K562 (cell line): ENCODE results near the gene LPAR3. TPM values are rescaled to one million over a fixed set of nuclear protein-coding genes. Genes with fewer than 3 reads are reported as not detected.
A peak's percentile ranks its signal among the peaks of the same experiment; 100 is the strongest.

Experiments used
- CREB1 ChIP-seq, 2 experiments: sonication (generic) in 1 of 2; formaldehyde crosslinking in 1 of 2; IDR thresholded peaks; 2 replicates each; pipeline versions ENCODE4 v1.6.1 to v1.8.0; 2012 to 2022; ENCODE audit warnings: inconsistent platforms in 1 of 2, mild to moderate bottlenecking in 1 of 2, missing genetic modification reagents in 1 of 2, moderate library complexity in 1 of 2
- EHMT2 ChIP-seq: fragments of 450-650 bp; IDR thresholded peaks from 2 replicates; pipeline ENCODE4 v1.6.1; 2018; ENCODE audit warnings: antibody characterized with exemption
- KHSRP ChIP-seq: fragments of 450-650 bp; IDR thresholded peaks from 2 replicates; pipeline ENCODE4 v1.6.1; 2017
- LARP7 ChIP-seq: fragments of 450-650 bp; IDR thresholded peaks from 2 replicates; pipeline ENCODE4 v1.6.1; 2016
- MEIS2 ChIP-seq: fragments of 450-650 bp; IDR thresholded peaks from 2 replicates; pipeline ENCODE4 v1.6.1; 2014; ENCODE audit warnings: mild to moderate bottlenecking; ENCODE audit not compliant: partially characterized antibody
- MYNN ChIP-seq, 2 experiments: sonication (generic); formaldehyde crosslinking in 1 of 2; IDR thresholded peaks; 2 replicates each; pipeline versions ENCODE4 v1.5.0 to v1.6.1; 2016 to 2020; ENCODE audit warnings: antibody characterized with exemption in 1 of 2, missing genetic modification reagents in 1 of 2
- PYGO2 ChIP-seq: fragments of 450-650 bp; IDR thresholded peaks from 2 replicates; pipeline ENCODE4 v1.6.1; 2016; ENCODE audit warnings: mild to moderate bottlenecking, missing genetic modification characterization, moderate library complexity, missing compliant biosample characterization
- RCOR1 ChIP-seq, 2 experiments: IDR thresholded peaks; 2 replicates each; pipeline ENCODE4 v1.6.1; 2012; ENCODE audit warnings: low read depth in 2 of 2, low read length in 2 of 2, borderline replicate concordance in 1 of 2, improper control_type of control experiment in 1 of 2
- SOX6 ChIP-seq: fragments of 450-650 bp; IDR thresholded peaks from 2 replicates; pipeline ENCODE4 v1.6.1; 2014; ENCODE audit warnings: mild to moderate bottlenecking
- TAF9B ChIP-seq: fragments of 450-650 bp; IDR thresholded peaks from 2 replicates; pipeline ENCODE4 v1.6.1; 2018; ENCODE audit warnings: mild to moderate bottlenecking; ENCODE audit not compliant: partially characterized antibody
- TAL1 ChIP-seq: fragments of 450-650 bp; IDR thresholded peaks from 2 replicates; pipeline ENCODE4 v1.6.1; 2016; ENCODE audit warnings: mild to moderate bottlenecking
- THRAP3 ChIP-seq: fragments of 450-650 bp; IDR thresholded peaks from 2 replicates; pipeline ENCODE4 v1.6.1; 2016; ENCODE audit warnings: mild to moderate bottlenecking, inconsistent platforms, borderline replicate concordance
- ZBED1 ChIP-seq: IDR thresholded peaks from 2 replicates; pipeline ENCODE4 v1.6.1; 2014
- ZBTB8A ChIP-seq: fragments of 450-650 bp; IDR thresholded peaks from 2 replicates; pipeline ENCODE4 v1.6.1; 2018; ENCODE audit warnings: mild to moderate bottlenecking, moderate library complexity; ENCODE audit not compliant: partially characterized antibody
- ZNF175 ChIP-seq: fragments of 200-800 bp; sonication (Bioruptor generic); IDR thresholded peaks from 2 replicates; pipeline ENCODE4 v1.6.1; 2016; ENCODE audit warnings: low read depth, mild to moderate bottlenecking, missing genetic modification characterization, missing compliant biosample characterization
- ZNF316 ChIP-seq: fragments of 450-650 bp; IDR thresholded peaks from 2 replicates; pipeline ENCODE4 v1.6.1; 2016
- ZNF324 ChIP-seq: fragments of 250-450 bp; sonication (Bioruptor Pico); IDR thresholded peaks from 2 replicates; pipeline ENCODE4 v1.4.0; 2020; ENCODE audit warnings: mild to moderate bottlenecking
- ZNF766 ChIP-seq: fragments of 200-800 bp; sonication (Bioruptor generic); conservative IDR thresholded peaks from 2 replicates; pipeline ENCODE4 v1.6.1; 2016; ENCODE audit warnings: missing genetic modification characterization, missing compliant biosample characterization
- polyA plus RNA-seq, 8 experiments: library from polyadenylated mRNA; depleted of rRNA in 4 of 8; stranded (reverse) in 5 of 8; unstranded in 3 of 8; fragments of >200 nt; fragmentation: Nextera tagmentation in 2 of 8; fragmentation: Illumina TruSeq in 1 of 8; extraction: Ambion mirVana in 2 of 8; extraction: Trizol in 1 of 8; gene quantifications; 2 replicates each; pipeline versions ENCODE4 v1.2.1 to v1.2.3, GENCODE V29; 2011 to 2014; ENCODE audit warnings: inconsistent platforms in 1 of 8, missing spikeins in 1 of 8
- total RNA-seq, 7 experiments: library from RNA; depleted of rRNA in 6 of 7; stranded (reverse); fragments of >200 nt in 6 of 7; fragmentation: Illumina TruSeq in 2 of 7; extraction: Trizol in 2 of 7; gene quantifications; 2 replicates each; pipeline versions ENCODE4 v1.2.1 to v1.2.3, GENCODE V29; 2011 to 2021; ENCODE audit warnings: low replicate concordance in 1 of 7
- TF ChIP-seq, protein P1 (sequence below): IDR thresholded peaks from 3 replicates; pipeline ENCODE4 v1.6.1; 2011; ENCODE audit warnings: borderline replicate concordance, mild to moderate bottlenecking; ENCODE audit not compliant: insufficient read length, insufficient read depth
- TF ChIP-seq, protein P2 (sequence below), 2 experiments: fragments of 450-650 bp; formaldehyde crosslinking in 1 of 2; IDR thresholded peaks; 2 replicates each; pipeline versions ENCODE4 v1.4.0 to v1.6.1; 2014 to 2020; ENCODE audit warnings: mild to moderate bottlenecking in 2 of 2, borderline replicate concordance in 1 of 2, low read depth in 1 of 2

Gene LPAR3
- total and polyA plus RNA-seq, 9 of the 15 experiments (the other 6 are each of a cell fraction or from before 2014, with no cell fraction given) = 0.11 TPM; not detected in 8

DNA sequence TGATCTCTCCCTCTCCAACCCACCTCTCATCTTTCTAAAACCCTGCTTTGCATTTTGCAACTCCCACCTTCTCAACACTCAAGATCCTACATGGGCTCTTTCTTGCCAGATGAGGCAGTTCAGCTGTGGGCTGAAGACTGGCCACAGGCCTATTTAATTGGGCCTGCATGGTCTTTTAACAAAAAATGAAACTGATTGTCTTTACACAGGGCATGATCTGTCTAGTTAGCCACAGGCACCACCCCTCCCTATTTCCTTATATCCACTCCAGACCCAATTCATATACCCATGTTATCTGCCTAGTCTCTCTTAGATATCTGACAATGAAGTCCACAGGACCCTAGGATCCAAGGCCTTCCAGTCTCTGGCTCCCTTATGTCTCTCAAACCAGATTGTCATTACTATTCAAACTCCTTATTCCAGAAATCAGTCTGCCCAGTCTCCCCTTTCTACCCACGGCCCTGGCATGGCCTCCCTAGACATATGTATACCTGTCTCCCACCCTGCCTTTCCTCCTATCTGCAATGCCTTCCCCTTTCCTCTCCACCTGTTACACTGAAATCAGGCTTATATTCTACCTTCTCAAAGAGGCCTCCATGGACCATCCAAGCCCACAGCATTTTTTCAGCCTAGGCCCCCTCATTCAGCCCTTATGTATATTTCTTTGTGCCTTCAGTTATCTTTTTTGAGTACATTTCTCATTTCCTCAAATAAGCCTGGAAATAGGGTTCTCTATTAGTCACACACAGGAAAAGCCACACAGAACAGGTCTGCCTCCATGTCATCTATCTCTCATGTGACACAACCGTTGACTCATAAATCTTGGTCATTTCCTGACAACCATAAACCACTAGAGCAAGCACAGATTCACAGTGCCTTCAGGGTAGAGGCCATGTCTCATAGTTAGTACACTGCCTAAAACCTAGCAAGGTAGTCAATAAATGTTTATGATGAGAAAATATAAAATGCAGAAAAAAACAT lies 39.0 kb downstream of the LPAR3 start (continued):
- TF ChIP-seq TAF9B (no peak), ZBTB8A (no peak), LARP7 (no peak), SOX6 (no peak), MYNN (IDR thresholded peaks at IDR 0.05) (no peak), MYNN (CRISPR knock-in tag; IDR thresholded peaks at IDR 0.05) (no peak), ZNF175 (CRISPR knock-in tag) (peak; percentile 83), ZBED1 (no peak), RCOR1 (IDR thresholded peaks at IDR 0.05; ENCODE audit: borderline replicate concordance in 1 of 2, low read depth in 2 of 2, low read length in 2 of 2) (peak in 1 of 2 experiments; percentile 93; a peak in 2 of 4 replicates), ZNF324 (no peak), ZNF316 (no peak), TAL1 (no peak), THRAP3 (no peak), KHSRP (no peak), EHMT2 (no peak), PYGO2 (tag) (no peak), CREB1 (IDR thresholded peaks at IDR 0.05) (no peak), CREB1 (CRISPR knock-in tag; IDR thresholded peaks at IDR 0.05) (no peak), ZNF766 (CRISPR knock-in tag) (no peak), MEIS2 (peak; percentile 97)
- TF ChIP-seq, protein P1, sequence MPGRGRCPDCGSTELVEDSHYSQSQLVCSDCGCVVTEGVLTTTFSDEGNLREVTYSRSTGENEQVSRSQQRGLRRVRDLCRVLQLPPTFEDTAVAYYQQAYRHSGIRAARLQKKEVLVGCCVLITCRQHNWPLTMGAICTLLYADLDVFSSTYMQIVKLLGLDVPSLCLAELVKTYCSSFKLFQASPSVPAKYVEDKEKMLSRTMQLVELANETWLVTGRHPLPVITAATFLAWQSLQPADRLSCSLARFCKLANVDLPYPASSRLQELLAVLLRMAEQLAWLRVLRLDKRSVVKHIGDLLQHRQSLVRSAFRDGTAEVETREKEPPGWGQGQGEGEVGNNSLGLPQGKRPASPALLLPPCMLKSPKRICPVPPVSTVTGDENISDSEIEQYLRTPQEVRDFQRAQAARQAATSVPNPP = no peak
- TF ChIP-seq, protein P2, sequence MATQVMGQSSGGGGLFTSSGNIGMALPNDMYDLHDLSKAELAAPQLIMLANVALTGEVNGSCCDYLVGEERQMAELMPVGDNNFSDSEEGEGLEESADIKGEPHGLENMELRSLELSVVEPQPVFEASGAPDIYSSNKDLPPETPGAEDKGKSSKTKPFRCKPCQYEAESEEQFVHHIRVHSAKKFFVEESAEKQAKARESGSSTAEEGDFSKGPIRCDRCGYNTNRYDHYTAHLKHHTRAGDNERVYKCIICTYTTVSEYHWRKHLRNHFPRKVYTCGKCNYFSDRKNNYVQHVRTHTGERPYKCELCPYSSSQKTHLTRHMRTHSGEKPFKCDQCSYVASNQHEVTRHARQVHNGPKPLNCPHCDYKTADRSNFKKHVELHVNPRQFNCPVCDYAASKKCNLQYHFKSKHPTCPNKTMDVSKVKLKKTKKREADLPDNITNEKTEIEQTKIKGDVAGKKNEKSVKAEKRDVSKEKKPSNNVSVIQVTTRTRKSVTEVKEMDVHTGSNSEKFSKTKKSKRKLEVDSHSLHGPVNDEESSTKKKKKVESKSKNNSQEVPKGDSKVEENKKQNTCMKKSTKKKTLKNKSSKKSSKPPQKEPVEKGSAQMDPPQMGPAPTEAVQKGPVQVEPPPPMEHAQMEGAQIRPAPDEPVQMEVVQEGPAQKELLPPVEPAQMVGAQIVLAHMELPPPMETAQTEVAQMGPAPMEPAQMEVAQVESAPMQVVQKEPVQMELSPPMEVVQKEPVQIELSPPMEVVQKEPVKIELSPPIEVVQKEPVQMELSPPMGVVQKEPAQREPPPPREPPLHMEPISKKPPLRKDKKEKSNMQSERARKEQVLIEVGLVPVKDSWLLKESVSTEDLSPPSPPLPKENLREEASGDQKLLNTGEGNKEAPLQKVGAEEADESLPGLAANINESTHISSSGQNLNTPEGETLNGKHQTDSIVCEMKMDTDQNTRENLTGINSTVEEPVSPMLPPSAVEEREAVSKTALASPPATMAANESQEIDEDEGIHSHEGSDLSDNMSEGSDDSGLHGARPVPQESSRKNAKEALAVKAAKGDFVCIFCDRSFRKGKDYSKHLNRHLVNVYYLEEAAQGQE (IDR thresholded peaks at IDR 0.05; ENCODE audit: borderline replicate concordance) = no peak
- TF ChIP-seq, protein P2 (CRISPR knock-in tag; IDR thresholded peaks at IDR 0.05; ENCODE audit: low read depth) = no peak
